Endothelial cell of umbilical vein (primary cell): Measurements from ENCODE around the gene TIMM10. TPM values are rescaled to one million over a fixed set of nuclear protein-coding genes. Genes with fewer than 3 reads are reported as not detected.

ENCODE experiments used
- BruUV-seq: library from RNA; stranded (reverse); fragments of 400-500 nt; replicated peaks from 2 replicates; lab custom pipeline; 2021; lab: Mats Ljungman, UMichigan
- CTCF ChIA-PET: fragments of 300-600, 350-600 bp; sonication (Branson Sonifier 250); formaldehyde crosslinking; loops from one replicate; lab custom pipeline; 2021; ENCODE audit warnings: antibody characterized with exemption, inconsistent platforms; lab: Charles Lee
- POLR2A ChIA-PET: fragments of 300-600, 350-600 bp; sonication (Branson Sonifier 250); formaldehyde crosslinking; loops from one replicate; lab custom pipeline; 2021; ENCODE audit warnings: antibody characterized with exemption, inconsistent platforms; lab: Charles Lee
- DNase-seq: peaks from one replicate; pipeline ENCODE4 v3.0.0-alpha.2; 2011; ENCODE audit warnings: low read depth, low spot score
- FAIRE-seq: peaks from 2 replicates; lab custom pipeline; 2011; peaks lifted over from hg19 to GRCh38; lab: Jason Lieb, UNC
- H2AFZ ChIP-seq: 2 replicates; pipeline ENCODE4 v1.6.0; 2012; ENCODE audit warnings: low read depth, low read length, control low read depth, inconsistent platforms
- H3K27ac ChIP-seq: 2 replicates; pipeline ENCODE4 v1.5.1; 2011; ENCODE audit warnings: low read depth, mild to moderate bottlenecking, control low read depth, low read length, moderate library complexity; ENCODE audit not compliant: insufficient read depth
- H3K27me3 ChIP-seq, 2 experiments: 2 replicates each; pipeline versions ENCODE4 v1.6.0 to v1.6.1; 2011; ENCODE audit warnings: low read length in 2 of 2, mixed read lengths in 1 of 2; ENCODE audit not compliant: control insufficient read depth in 2 of 2, insufficient read depth in 2 of 2
- H3K36me3 ChIP-seq, 2 experiments: 2 replicates in 1 of 2; 3 replicates in 1 of 2; pipeline ENCODE4 v1.5.1; 2011; ENCODE audit warnings: low read length in 2 of 2, mild to moderate bottlenecking in 1 of 2, moderate library complexity in 1 of 2; ENCODE audit not compliant: control insufficient read depth in 2 of 2, insufficient read depth in 2 of 2; ENCODE audit errors: extremely low read depth in 1 of 2
- H3K4me1 ChIP-seq: 3 replicates; pipeline ENCODE4 v1.5.1; 2011; ENCODE audit warnings: mild to moderate bottlenecking, low read length; ENCODE audit not compliant: control insufficient read depth, insufficient read depth; ENCODE audit errors: extremely low read depth
- H3K4me2 ChIP-seq: 2 replicates; pipeline ENCODE4 v1.6.1; 2011; ENCODE audit warnings: low read length, control low read depth, mixed read lengths; ENCODE audit not compliant: insufficient read depth
- H3K4me3 ChIP-seq, 3 experiments: fragments of 200-600 bp in 1 of 3; sonication (generic), shearing (Covaris generic) in 1 of 3; replicated peaks in 1 of 3; 2 replicates each; pipeline ENCODE4 v1.5.1; 2011 to 2016; ENCODE audit warnings: control low read depth in 3 of 3, low read length in 3 of 3, mild to moderate bottlenecking in 2 of 3, inconsistent platforms in 1 of 3, low read depth in 1 of 3, moderate library complexity in 1 of 3; ENCODE audit not compliant: insufficient read depth in 1 of 3
- H3K79me2 ChIP-seq: 2 replicates; pipeline ENCODE4 v1.6.0; 2012; ENCODE audit warnings: low read length, inconsistent platforms; ENCODE audit not compliant: control insufficient read depth, insufficient read depth
- H3K9ac ChIP-seq: replicated peaks from 2 replicates; pipeline ENCODE3; 2011; ENCODE audit warnings: low read length, control low read depth; ENCODE audit not compliant: insufficient read depth; ENCODE audit errors: extremely low read depth
- H3K9me1 ChIP-seq: replicated peaks from 3 replicates; pipeline ENCODE4 v1.6.0; 2011; ENCODE audit warnings: mild to moderate bottlenecking, low read length; ENCODE audit not compliant: control insufficient read depth, insufficient read depth; ENCODE audit errors: extremely low read depth
- H3K9me3 ChIP-seq: replicated peaks from 2 replicates; pipeline ENCODE4 v1.5.1; 2012; ENCODE audit warnings: low read length, inconsistent platforms; ENCODE audit not compliant: control insufficient read depth, insufficient read depth
- H4K20me1 ChIP-seq: replicated peaks from 2 replicates; pipeline ENCODE3; 2011; ENCODE audit warnings: mild to moderate bottlenecking, low read length; ENCODE audit not compliant: control insufficient read depth, insufficient read depth; ENCODE audit errors: extremely low read depth
- CTCF ChIP-seq, 2 donors: IDR thresholded peaks; 1 replicate in 1 of 2; 2 replicates in 1 of 2; pipeline ENCODE4 v1.5.1; 2011; ENCODE audit warnings: low read length in 2 of 2, mild to moderate bottlenecking in 2 of 2, moderate library complexity in 2 of 2, control low read depth in 1 of 2, inconsistent platforms in 1 of 2, low read depth in 1 of 2; ENCODE audit not compliant: insufficient read depth in 1 of 2; ENCODE audit errors: extremely low read depth in 1 of 2
- EZH2 ChIP-seq: IDR thresholded peaks from 2 replicates; pipeline ENCODE4 v1.6.1; 2012; ENCODE audit warnings: borderline replicate concordance, low read depth, mild to moderate bottlenecking, moderate library complexity, low read length, inconsistent platforms; ENCODE audit not compliant: severe bottlenecking
- FOS ChIP-seq: IDR thresholded peaks from 2 replicates; pipeline ENCODE4 v1.6.1; 2011; ENCODE audit warnings: mild to moderate bottlenecking, low read length, moderate library complexity, borderline replicate concordance; ENCODE audit not compliant: insufficient read depth
- GATA2 ChIP-seq: IDR thresholded peaks from 2 replicates; pipeline ENCODE4 v1.7.0; 2011; ENCODE audit warnings: low read depth, mild to moderate bottlenecking, moderate library complexity, mixed read lengths, low read length; ENCODE audit not compliant: insufficient read length, insufficient read depth
- JUN ChIP-seq: IDR thresholded peaks from 2 replicates; pipeline ENCODE4 v1.6.1; 2011; ENCODE audit warnings: borderline replicate concordance, low read depth; ENCODE audit not compliant: insufficient read length, insufficient read depth
- MAX ChIP-seq: IDR thresholded peaks from 2 replicates; pipeline ENCODE4 v1.6.1; 2011; ENCODE audit not compliant: insufficient read depth, insufficient read length
- MYC ChIP-seq: IDR thresholded peaks from one replicate; pipeline ENCODE4 v1.6.1; 2011; ENCODE audit warnings: mild to moderate bottlenecking, low read depth, low read length
- POLR2A ChIP-seq: IDR thresholded peaks from 2 replicates; pipeline ENCODE4 v1.6.1; 2012; ENCODE audit warnings: low read depth, mild to moderate bottlenecking, control low read depth, low read length
- POLR2AphosphoS5 ChIP-seq: IDR thresholded peaks from 2 replicates; pipeline ENCODE4 v1.6.1; 2012; ENCODE audit warnings: low read depth, mild to moderate bottlenecking, control low read depth, low read length, moderate library complexity; ENCODE audit not compliant: insufficient read depth
- dilution Hi-C: fragments of 300-500 bp; cut with MboI; formaldehyde crosslinking; loops from one replicate; pipeline ENCODE4 v1.15.0; 2019; ENCODE audit warnings: low sequenced_read_pairs; ENCODE audit not compliant: extremely low pct_ligation_motif_present
- intact Hi-C: fragments of 100-400 bp; cut with micrococcal nuclease; formaldehyde crosslinking; loops from one replicate; pipeline ENCODE4 v1.10.0; 2022
- polyA plus RNA-seq, 4 experiments: library from polyadenylated mRNA; depleted of rRNA in 3 of 4; stranded (reverse) in 3 of 4; unstranded in 1 of 4; fragments of >200 nt; gene quantifications; 2 replicates each; pipeline versions ENCODE4 v1.2.1 to v1.2.3, GENCODE V29; 2011 to 2012; ENCODE audit warnings: missing spikeins in 1 of 4
- total RNA-seq: library from RNA; stranded (reverse); gene quantifications from 2 replicates; pipeline ENCODE4 v1.2.3, GENCODE V29; 2021

Gene TIMM10
- total and polyA plus RNA-seq, 2 donors (not counting 3 experiments of a cell fraction or from before 2014, with no cell fraction given): 64.2 to 128 TPM

- no peak overlapping the region for H3K4me3 ChIP-seq
- H3K36me3 ChIP-seq: peaks cover 0 to 5% of the 10 kb centered on the region in 2 experiments
- H3K9me1 ChIP-seq: no peaks in the 10 kb centered on the region
- no TSS peak for BruUV-seq
- H2AFZ ChIP-seq: no peak overlapping the region
- DNase-seq (no peak), FAIRE-seq (no peak)
- H3K4me1 ChIP-seq: no peaks in the 10 kb centered on the region
- dilution Hi-C loops (no loop called here), intact Hi-C loops (no loop called here)
- no peaks in the 10 kb centered on the region for H4K20me1 ChIP-seq
- no peak overlapping the region for H3K9ac ChIP-seq
- H3K27me3 ChIP-seq: no peaks in the 10 kb centered on the region
- CTCF ChIA-PET: interaction anchor here (1.3 kb wide), 1 partner anchor 16 kb away, joined by 3 read pairs; no protein-coding TSS in a partner anchor
- no peak overlapping the region for H3K4me2 ChIP-seq
- TF ChIP-seq GATA2: no peak
- TF ChIP-seq JUN: no peak
- TF ChIP-seq FOS: no peak
- TF ChIP-seq MAX: no peak
- TF ChIP-seq EZH2: no peak
- no peak for TF ChIP-seq POLR2A
- TF ChIP-seq POLR2AphosphoS5: no peak
- no peak for TF ChIP-seq MYC
- TF ChIP-seq CTCF (IDR thresholded peaks at IDR 0.05; ENCODE audit: extremely low read depth in 1 of 2, insufficient read depth in 1 of 2, low read depth in 1 of 2, low read length in 2 of 2): no peak
- H3K9me3 ChIP-seq: no peaks in the 10 kb centered on the region
- POLR2A ChIA-PET: no interaction called here
- no peaks in the 10 kb centered on the region for H3K79me2 ChIP-seq
- no peak overlapping the region for H3K27ac ChIP-seq
Measured at GRCh38 chr11:57551941-57552340, 21.4 kb upstream of the TIMM10 start.
